Measurements from ENCODE around the gene NYNRIN. TPM values are rescaled to one million over a fixed set of nuclear protein-coding genes. Genes with fewer than 3 reads are reported as not detected.

Gene NYNRIN
- total RNA-seq, 1 experiment from 2014 or later, result 0.27 TPM

GRCh38 chr14:24368562-24369252, 30.1 kb upstream of the NYNRIN start:
- H3K27me3 ChIP-seq (ENCODE audit: insufficient read depth, low read length), result no peaks in the 10 kb centered on the region
- TF ChIP-seq SIN3A (IDR thresholded peaks at IDR 0.05; ENCODE audit: low read depth), result no peak
- no peak for TF ChIP-seq EZH2 (IDR thresholded peaks at IDR 0.05)
- no peak for TF ChIP-seq CBX3 (IDR thresholded peaks at IDR 0.05; ENCODE audit: low read depth)
- no peak for TF ChIP-seq JUND (IDR thresholded peaks at IDR 0.05)
- TF ChIP-seq YY1 (IDR thresholded peaks at IDR 0.05; ENCODE audit: extremely low read depth, insufficient replicate concordance, low read depth, low read length), result no peak
- no peak for TF ChIP-seq CTCF (IDR thresholded peaks at IDR 0.05 in 2 of 3, conservative IDR thresholded peaks at IDR 0.05 in 1 of 3; ENCODE audit: borderline replicate concordance in 1 of 3, insufficient read depth in 1 of 3, low read depth in 2 of 3, low read length in 2 of 3)
- H3K27ac ChIP-seq (ENCODE audit: low read depth, low read length), result peak overlapping the region; percentile 32; the same call in 1 of the 2 replicates
- no peaks in the 10 kb centered on the region for H3K9me3 ChIP-seq (ENCODE audit: control insufficient read depth in 1 of 2, insufficient read depth in 1 of 2, low read depth in 1 of 2, low read length in 2 of 2)
- intact Hi-C loops (cut with micrococcal nuclease), result no loop called here
- H3K4me2 ChIP-seq (ENCODE audit: low read length), result peak overlapping the region; percentile 97
- ChIA-PET POLR2A (no interaction called here), RAD21 (ENCODE audit: low non-redundant PET in 1 of 2, low total read pairs in 2 of 2, uncharacterized antibody in 2 of 2, unreplicated experiment in 2 of 2) (no interaction called here), CTCF (no interaction called here)
- H4K20me1 ChIP-seq (ENCODE audit: insufficient read depth), result no peaks in the 10 kb centered on the region
- no peak overlapping the region for H3K9ac ChIP-seq (ENCODE audit: low read length)
- ATAC-seq, result no peak
- no peaks in the 10 kb centered on the region for H3K9me2 ChIP-seq (ENCODE audit: insufficient read depth)
- no peak overlapping the region for H2AFZ ChIP-seq (ENCODE audit: low read depth, low read length, poor library complexity, severe bottlenecking)
- no TSS peak for BruUV-seq (replicated peaks)
- H3K36me3 ChIP-seq (ENCODE audit: control insufficient read depth in 1 of 2, insufficient read depth in 2 of 2, low read length in 2 of 2), result no peaks in the 10 kb centered on the region
- no peak for DNase-seq (ENCODE audit: low read depth, low spot score)
- H3K4me3 ChIP-seq (replicated peaks in 1 of 2; ENCODE audit: low read depth in 1 of 2, low read length in 2 of 2), result peak overlapping the region; percentile 55 to 64; a peak in 2 of 4 replicates
- peaks cover 15 to 33% of the 10 kb centered on the region in 2 experiments for H3K4me1 ChIP-seq (ENCODE audit: control insufficient read depth in 1 of 2, insufficient read depth in 2 of 2, low read length in 2 of 2)
- no peaks in the 10 kb centered on the region for H3K79me2 ChIP-seq (ENCODE audit: insufficient read depth, low read length)

- Histone ChIP-seq H3K27ac (ENCODE audit: low read depth, low read length) (no peak overlapping the region; the same call in 1 of the 2 replicates), H2AFZ (ENCODE audit: low read depth, low read length, poor library complexity, severe bottlenecking) (no peak overlapping the region), H3K79me2 (ENCODE audit: insufficient read depth, low read length) (no peaks in the 10 kb centered on the region), H3K36me3 (ENCODE audit: control insufficient read depth in 1 of 2, insufficient read depth in 2 of 2, low read length in 2 of 2) (no peaks in the 10 kb centered on the region), H3K4me1 (ENCODE audit: control insufficient read depth in 1 of 2, insufficient read depth in 2 of 2, low read length in 2 of 2) (peaks cover 15 to 33% of the 10 kb centered on the region in 2 experiments), H3K9me2 (ENCODE audit: insufficient read depth) (no peaks in the 10 kb centered on the region), H3K27me3 (ENCODE audit: insufficient read depth, low read length) (no peaks in the 10 kb centered on the region), H3K4me2 (ENCODE audit: low read length) (no peak overlapping the region), H3K9ac (ENCODE audit: low read length) (no peak overlapping the region), H3K4me3 (replicated peaks in 1 of 2; ENCODE audit: low read depth in 1 of 2, low read length in 2 of 2) (no peak overlapping the region), H3K9me3 (ENCODE audit: control insufficient read depth in 1 of 2, insufficient read depth in 1 of 2, low read depth in 1 of 2, low read length in 2 of 2) (no peaks in the 10 kb centered on the region), H4K20me1 (ENCODE audit: insufficient read depth) (no peaks in the 10 kb centered on the region)
- CTCF ChIA-PET, result interaction anchor here (2.4 kb wide), 1 partner anchor 62 kb away, joined by 11 read pairs; no protein-coding TSS in a partner anchor
- no peak for TF ChIP-seq EZH2phosphoT487 (IDR thresholded peaks at IDR 0.05; ENCODE audit: borderline replicate concordance)
- intact Hi-C loops (cut with micrococcal nuclease), result no loop called here
- no TSS peak for BruUV-seq (replicated peaks)
- RAD21 ChIA-PET (ENCODE audit: low non-redundant PET in 1 of 2, low total read pairs in 2 of 2, uncharacterized antibody in 2 of 2, unreplicated experiment in 2 of 2), result no interaction called here
- POLR2A ChIA-PET, result interaction anchor here (2.4 kb wide), 1 partner anchor 61 kb away, joined by 7 read pairs; the partner anchor contains the start of genes CBLN3 and KHNYN
- ATAC-seq (no peak), DNase-seq (ENCODE audit: low read depth, low spot score) (no peak)
These were observed 29.3 kb upstream of the NYNRIN start for GRCh38 chr14:24369463-24369862.

Data from HCT116 (cell line).